Measurements from ENCODE around the gene NDUFS1. TPM values are rescaled to one million over a fixed set of nuclear protein-coding genes. Genes with fewer than 3 reads are reported as not detected.
"Not testable (repeated sequence)": the region's sequence is repeated elsewhere in the genome, so short reads cannot be mapped to it uniquely, and the experiment has no call there.

Gene NDUFS1
- total RNA-seq, 1 donor from 2014 or later = 82.7 TPM

DNA sequence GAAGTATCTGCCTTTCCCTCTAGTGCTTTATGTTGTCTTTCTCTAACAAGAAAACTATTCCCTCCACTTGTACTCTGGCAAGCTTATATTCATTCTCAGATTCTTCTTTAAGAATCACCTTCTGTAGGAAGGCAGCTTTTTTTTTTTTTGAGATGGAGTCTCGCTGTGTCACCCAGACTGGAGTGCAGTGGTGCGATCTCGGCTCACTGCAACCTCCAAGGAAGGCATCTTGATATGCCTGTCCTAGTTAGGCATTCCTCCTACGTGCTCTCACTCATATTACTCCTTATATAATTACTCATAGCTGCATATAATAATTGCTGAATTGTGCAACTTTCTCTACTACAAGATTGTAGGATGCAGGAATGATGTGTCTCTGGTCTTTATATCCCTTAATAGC lies 15.8 kb downstream of the NDUFS1 start:
- DNase-seq (ENCODE audit: low spot score) = no peak
- H3K4me3 Mint-ChIP-seq (ENCODE audit: unreplicated experiment) = no peak overlapping the region
- no peak for TF ChIP-seq CTCF (IDR thresholded peaks at IDR 0.05)
- H3K27ac Mint-ChIP-seq (ENCODE audit: unreplicated experiment) = no peak overlapping the region
- no peaks in the 10 kb centered on the region for H3K9me3 Mint-ChIP-seq (ENCODE audit: low read depth)
- peaks cover 29% of the 10 kb centered on the region for H3K36me3 Mint-ChIP-seq (ENCODE audit: low read depth)
- no peaks in the 10 kb centered on the region for H3K4me1 Mint-ChIP-seq (ENCODE audit: low read depth)
- H3K27me3 Mint-ChIP-seq (ENCODE audit: low read depth) = no peaks in the 10 kb centered on the region

GRCh38 chr2:206127656-206128055 lies 31.6 kb downstream of the NDUFS1 start:
- no peak for DNase-seq (ENCODE audit: low spot score)
- Mint-ChIP-seq H3K36me3 (ENCODE audit: low read depth) (peaks cover 15% of the 10 kb centered on the region), H3K4me3 (ENCODE audit: unreplicated experiment) (no peak overlapping the region), H3K4me1 (ENCODE audit: low read depth) (no peaks in the 10 kb centered on the region), H3K27me3 (ENCODE audit: low read depth) (no peaks in the 10 kb centered on the region), H3K27ac (ENCODE audit: unreplicated experiment) (no peak overlapping the region), H3K9me3 (ENCODE audit: low read depth) (no peaks in the 10 kb centered on the region)
- TF ChIP-seq CTCF (IDR thresholded peaks at IDR 0.05) = peak; percentile 13

DNA sequence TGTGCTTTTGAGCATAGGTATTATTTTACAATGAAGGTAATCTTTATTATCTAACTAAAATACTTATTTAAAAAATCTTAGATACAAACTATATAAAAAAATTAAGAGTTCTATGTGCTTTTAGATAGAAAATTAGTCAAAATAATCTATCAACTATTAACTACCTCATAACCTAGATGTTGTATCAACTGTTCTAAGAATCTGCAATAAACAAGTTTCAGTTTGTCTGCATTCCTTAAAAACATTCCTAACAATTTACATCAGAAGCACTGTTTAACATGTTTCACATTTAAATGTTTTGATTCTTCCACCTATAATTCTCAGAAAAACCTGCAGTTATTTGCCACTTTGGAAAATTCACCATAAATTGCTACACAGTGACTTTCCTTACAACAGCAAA lies 33.3 kb downstream of the NDUFS1 start:
- peaks cover 3% of the 10 kb centered on the region for H3K9me3 Mint-ChIP-seq (ENCODE audit: low read depth)

GRCh38 chr2:206122569-206122968 lies 36.7 kb downstream of the NDUFS1 start:
- not testable (repeated sequence) for H3K27ac Mint-ChIP-seq (ENCODE audit: unreplicated experiment); H3K4me3 Mint-ChIP-seq (ENCODE audit: unreplicated experiment)
- H3K36me3 Mint-ChIP-seq (ENCODE audit: low read depth) = peaks cover 25% of the 10 kb centered on the region

More for the DNA sequence above, 33.3 kb downstream of the NDUFS1 start:
- H3K4me3 Mint-ChIP-seq (ENCODE audit: unreplicated experiment) = no peak overlapping the region
- DNase-seq (ENCODE audit: low spot score) = no peak
- no peak for TF ChIP-seq CTCF (IDR thresholded peaks at IDR 0.05)
- no peaks in the 10 kb centered on the region for H3K4me1 Mint-ChIP-seq (ENCODE audit: low read depth)
- no peak overlapping the region for H3K27ac Mint-ChIP-seq (ENCODE audit: unreplicated experiment)
- H3K36me3 Mint-ChIP-seq (ENCODE audit: low read depth) = peaks cover 23% of the 10 kb centered on the region
- no peaks in the 10 kb centered on the region for H3K27me3 Mint-ChIP-seq (ENCODE audit: low read depth)

GRCh38 chr2:206116278-206116677 lies 43.0 kb downstream of the NDUFS1 start:
- Mint-ChIP-seq H3K4me3 (ENCODE audit: unreplicated experiment) (no peak overlapping the region), H3K36me3 (ENCODE audit: low read depth) (peaks cover 21% of the 10 kb centered on the region), H3K27ac (ENCODE audit: unreplicated experiment) (no peak overlapping the region), H3K4me1 (ENCODE audit: low read depth) (no peaks in the 10 kb centered on the region), H3K9me3 (ENCODE audit: low read depth) (peaks cover 9% of the 10 kb centered on the region), H3K27me3 (ENCODE audit: low read depth) (no peaks in the 10 kb centered on the region)
- DNase-seq (ENCODE audit: low spot score) = no peak
- no peak for TF ChIP-seq CTCF (IDR thresholded peaks at IDR 0.05)

More at GRCh38 chr2:206122569-206122968, 36.7 kb downstream of the NDUFS1 start:
- not testable (repeated sequence) for H3K4me1 Mint-ChIP-seq (ENCODE audit: low read depth); DNase-seq (ENCODE audit: low spot score); H3K27me3 Mint-ChIP-seq (ENCODE audit: low read depth); H3K9me3 Mint-ChIP-seq (ENCODE audit: low read depth)

- H3K36me3 Mint-ChIP-seq (ENCODE audit: low read depth) = peaks cover 11% of the 10 kb centered on the region
- peaks cover 6% of the 10 kb centered on the region for H3K9me3 Mint-ChIP-seq (ENCODE audit: low read depth)
- no peak overlapping the region for H3K27ac Mint-ChIP-seq (ENCODE audit: unreplicated experiment)
- no peak overlapping the region for H3K4me3 Mint-ChIP-seq (ENCODE audit: unreplicated experiment)
- DNase-seq (ENCODE audit: low spot score) = no peak
- H3K27me3 Mint-ChIP-seq (ENCODE audit: low read depth) = no peaks in the 10 kb centered on the region
- H3K4me1 Mint-ChIP-seq (ENCODE audit: low read depth) = no peaks in the 10 kb centered on the region
- no peak for TF ChIP-seq CTCF (IDR thresholded peaks at IDR 0.05)
Observed at GRCh38 chr2:206115026-206115578, 44.1 kb downstream of the NDUFS1 start.

Data from chondrocyte (in vitro differentiated cells).